Osteocyte (in vitro differentiated cells): ENCODE data around the gene NUDCD3. TPM values are rescaled to one million over a fixed set of nuclear protein-coding genes. Genes with fewer than 3 reads are reported as not detected.

ENCODE experiments used
- DNase-seq: peaks from one replicate; pipeline ENCODE4 v3.0.0; 2021; ENCODE audit warnings: mixed read lengths; ENCODE audit not compliant: unreplicated experiment; ENCODE audit errors: extremely low spot score
- H3K27ac Mint-ChIP-seq: one replicate; pipeline ENCODE4 v1.8.0; 2021; ENCODE audit warnings: mild to moderate bottlenecking, mixed read lengths; ENCODE audit not compliant: unreplicated experiment
- H3K27me3 Mint-ChIP-seq: one replicate; pipeline ENCODE4 v1.8.0; 2021; ENCODE audit warnings: mixed read lengths; ENCODE audit not compliant: unreplicated experiment
- H3K36me3 Mint-ChIP-seq: one replicate; pipeline ENCODE4 v1.8.0; 2021; ENCODE audit warnings: mixed read lengths; ENCODE audit not compliant: unreplicated experiment
- H3K4me1 Mint-ChIP-seq: one replicate; pipeline ENCODE4 v1.8.0; 2021; ENCODE audit warnings: mixed read lengths; ENCODE audit not compliant: unreplicated experiment
- H3K4me3 Mint-ChIP-seq: one replicate; pipeline ENCODE4 v1.8.0; 2021; ENCODE audit warnings: mild to moderate bottlenecking, moderate library complexity, mixed read lengths; ENCODE audit not compliant: unreplicated experiment
- H3K9me3 Mint-ChIP-seq: one replicate; pipeline ENCODE4 v1.8.0; 2021; ENCODE audit warnings: mixed read lengths; ENCODE audit not compliant: unreplicated experiment
- CTCF ChIP-seq: fragments of 200-600 bp; sonication (generic); IDR thresholded peaks from 2 replicates; pipeline ENCODE4 v1.5.0; 2021; ENCODE audit warnings: antibody characterized with exemption, mild to moderate bottlenecking, moderate library complexity
- total RNA-seq: library from RNA; stranded (reverse); gene quantifications from 2 replicates; pipeline ENCODE4 v1.2.1, GENCODE V29; 2021

NUDCD3 gene
- total RNA-seq, 1 donor from 2014 or later, result 112 TPM

- Mint-ChIP-seq H3K4me3 (no peak overlapping the region), H3K36me3 (no peaks in the 10 kb centered on the region), H3K27ac (no peak overlapping the region), H3K9me3 (peaks cover 5% of the 10 kb centered on the region), H3K27me3 (peaks cover 16% of the 10 kb centered on the region), H3K4me1 (peaks cover 14% of the 10 kb centered on the region)
- TF ChIP-seq CTCF, result no peak
- peak; percentile 79 for DNase-seq
Observed at GRCh38 chr7:44375926-44376342, 114.5 kb downstream of the NUDCD3 start.

- DNase-seq, result peak; percentile 82
- no peak overlapping the region for H3K27ac Mint-ChIP-seq
- TF ChIP-seq CTCF, result no peak
- no peaks in the 10 kb centered on the region for H3K36me3 Mint-ChIP-seq
- peaks cover 22% of the 10 kb centered on the region for H3K27me3 Mint-ChIP-seq
- H3K9me3 Mint-ChIP-seq, result peaks cover 7% of the 10 kb centered on the region
- no peak overlapping the region for H3K4me3 Mint-ChIP-seq
- peaks cover 14% of the 10 kb centered on the region for H3K4me1 Mint-ChIP-seq
Observed at GRCh38 chr7:44375236-44375699, 115.2 kb downstream of the NUDCD3 start.

- H3K4me3 Mint-ChIP-seq, result no peak overlapping the region
Observed at GRCh38 chr7:44374007-44374763, 116.3 kb downstream of the NUDCD3 start.

GRCh38 chr7:44373418-44373740 lies 117.1 kb downstream of the NUDCD3 start:
- H3K4me1 Mint-ChIP-seq, result peaks cover 1% of the 10 kb centered on the region
- peaks cover 37% of the 10 kb centered on the region for H3K27me3 Mint-ChIP-seq
- H3K4me3 Mint-ChIP-seq, result no peak overlapping the region
- no peak for TF ChIP-seq CTCF
- no peak for DNase-seq
- H3K36me3 Mint-ChIP-seq, result no peaks in the 10 kb centered on the region
- H3K9me3 Mint-ChIP-seq, result peaks cover 17% of the 10 kb centered on the region
- H3K27ac Mint-ChIP-seq, result no peak overlapping the region

More at GRCh38 chr7:44374007-44374763, 116.3 kb downstream of the NUDCD3 start:
- peaks cover 14% of the 10 kb centered on the region for H3K9me3 Mint-ChIP-seq
- DNase-seq, result no peak
- H3K4me1 Mint-ChIP-seq, result peaks cover 9% of the 10 kb centered on the region
- no peak for TF ChIP-seq CTCF
- no peak overlapping the region for H3K27ac Mint-ChIP-seq
- H3K36me3 Mint-ChIP-seq, result no peaks in the 10 kb centered on the region
- H3K27me3 Mint-ChIP-seq, result peaks cover 33% of the 10 kb centered on the region

GRCh38 chr7:44372560-44373417 lies 117.7 kb downstream of the NUDCD3 start:
- peaks cover 17% of the 10 kb centered on the region for H3K9me3 Mint-ChIP-seq
- no peaks in the 10 kb centered on the region for H3K36me3 Mint-ChIP-seq
- no peak overlapping the region for H3K4me3 Mint-ChIP-seq
- H3K27ac Mint-ChIP-seq, result no peak overlapping the region
- peaks cover 37% of the 10 kb centered on the region for H3K27me3 Mint-ChIP-seq
- no peaks in the 10 kb centered on the region for H3K4me1 Mint-ChIP-seq
- no peak for DNase-seq
- no peak for TF ChIP-seq CTCF
